ENCODE results near the gene ANAPC7. TPM values are rescaled to one million over a fixed set of nuclear protein-coding genes. Genes with fewer than 3 reads are reported as not detected.
"Not testable (repeated sequence)": the region's sequence is repeated elsewhere in the genome, so short reads cannot be mapped to it uniquely, and the experiment has no call there.

ANAPC7 gene, protein sequence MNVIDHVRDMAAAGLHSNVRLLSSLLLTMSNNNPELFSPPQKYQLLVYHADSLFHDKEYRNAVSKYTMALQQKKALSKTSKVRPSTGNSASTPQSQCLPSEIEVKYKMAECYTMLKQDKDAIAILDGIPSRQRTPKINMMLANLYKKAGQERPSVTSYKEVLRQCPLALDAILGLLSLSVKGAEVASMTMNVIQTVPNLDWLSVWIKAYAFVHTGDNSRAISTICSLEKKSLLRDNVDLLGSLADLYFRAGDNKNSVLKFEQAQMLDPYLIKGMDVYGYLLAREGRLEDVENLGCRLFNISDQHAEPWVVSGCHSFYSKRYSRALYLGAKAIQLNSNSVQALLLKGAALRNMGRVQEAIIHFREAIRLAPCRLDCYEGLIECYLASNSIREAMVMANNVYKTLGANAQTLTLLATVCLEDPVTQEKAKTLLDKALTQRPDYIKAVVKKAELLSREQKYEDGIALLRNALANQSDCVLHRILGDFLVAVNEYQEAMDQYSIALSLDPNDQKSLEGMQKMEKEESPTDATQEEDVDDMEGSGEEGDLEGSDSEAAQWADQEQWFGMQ
- total RNA-seq (2014; rRNA removed; shearing (Covaris generic)) = 50.5 and 61.0 TPM in 2 replicates

GRCh38 chr12:110403146-110403975 is at the start of gene ANAPC7:
TSS of gene ANAPC7 (minus strand) at chr12:110403708. CDS start at chr12:110403627, 81 bp downstream.
- in situ Hi-C loops (cut with HindIII; ENCODE audit: low sequenced_read_pairs) = no loop called here
- peak; percentile 92 for DNase-seq (ENCODE audit: low spot score)

- DNase-seq (ENCODE audit: low spot score) = no peak
- in situ Hi-C loops (cut with HindIII; ENCODE audit: low sequenced_read_pairs) = no loop called here
These were observed 47.8 kb upstream of the ANAPC7 start for GRCh38 chr12:110451263-110451662.

DNA sequence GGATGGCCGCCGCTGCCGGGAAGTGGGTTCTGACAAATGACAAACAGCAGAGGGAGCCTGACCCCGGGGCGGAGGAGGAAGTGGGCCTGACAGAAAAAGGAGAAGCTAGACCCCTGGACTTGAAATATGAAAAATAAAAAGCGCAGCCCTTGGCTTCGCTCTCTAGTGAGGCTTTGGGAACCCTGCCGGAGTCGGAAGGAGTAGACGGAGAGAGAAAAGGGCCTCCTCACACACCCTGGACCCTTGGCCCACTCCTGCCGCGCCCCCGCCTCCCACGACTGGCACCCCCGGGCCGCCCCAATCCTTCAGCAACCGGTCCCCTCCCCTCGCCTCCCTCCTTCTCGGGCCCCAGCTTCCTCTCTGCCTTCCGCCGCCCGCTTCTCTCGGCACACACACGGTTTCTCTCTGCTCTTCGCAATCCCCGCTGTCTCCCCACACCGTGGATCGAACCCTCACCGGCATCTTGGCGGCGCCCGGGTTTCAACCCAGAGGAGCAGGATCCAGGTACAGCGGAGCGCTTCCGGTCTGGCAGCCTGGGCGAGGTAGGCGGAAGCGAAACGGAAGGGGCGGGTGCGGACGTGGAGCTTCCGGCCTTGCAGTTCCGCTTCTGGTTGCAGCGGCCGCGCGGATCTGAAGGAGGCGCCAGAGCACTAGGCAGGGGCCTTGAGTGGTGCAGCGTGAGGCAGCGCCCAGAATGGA is 46.4 kb upstream of the ANAPC7 start, which contains the start of gene ARPC3:
TSS of gene ARPC3 (minus strand) at position 539 of the 699 bp plus-strand sequence. CDS start at position 462, 77 bp downstream.
- DNase-seq (ENCODE audit: low spot score) = peak; percentile 96
- in situ Hi-C loops (cut with HindIII; ENCODE audit: low sequenced_read_pairs) = no loop called here

DNA sequence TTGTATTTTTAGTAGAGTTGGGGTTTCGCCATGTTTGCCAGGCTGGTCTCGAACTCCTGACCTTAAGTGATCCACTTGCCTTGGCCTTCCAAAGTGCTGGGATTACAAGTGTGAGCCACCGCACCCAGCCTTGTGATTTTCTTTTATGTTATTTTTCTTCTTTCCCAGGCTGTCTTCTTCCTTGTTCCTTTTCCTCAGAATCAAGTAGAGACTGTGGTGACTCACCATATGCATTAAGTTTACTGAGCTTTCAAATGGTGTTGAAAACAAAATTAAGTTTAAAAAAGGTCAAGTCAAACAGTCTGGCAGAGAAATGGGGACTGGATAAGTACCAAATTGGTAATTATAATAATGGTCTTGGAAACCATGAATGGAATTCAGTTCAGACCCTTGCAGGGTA is 40.9 kb upstream of the ANAPC7 start:
- in situ Hi-C loops (cut with HindIII; ENCODE audit: low sequenced_read_pairs) = no loop called here
- DNase-seq (ENCODE audit: low spot score) = no peak

- in situ Hi-C loops (cut with HindIII; ENCODE audit: low sequenced_read_pairs) = no loop called here
- DNase-seq (ENCODE audit: low spot score) = no peak
These were observed 32.7 kb upstream of the ANAPC7 start for GRCh38 chr12:110436231-110436630.

DNA sequence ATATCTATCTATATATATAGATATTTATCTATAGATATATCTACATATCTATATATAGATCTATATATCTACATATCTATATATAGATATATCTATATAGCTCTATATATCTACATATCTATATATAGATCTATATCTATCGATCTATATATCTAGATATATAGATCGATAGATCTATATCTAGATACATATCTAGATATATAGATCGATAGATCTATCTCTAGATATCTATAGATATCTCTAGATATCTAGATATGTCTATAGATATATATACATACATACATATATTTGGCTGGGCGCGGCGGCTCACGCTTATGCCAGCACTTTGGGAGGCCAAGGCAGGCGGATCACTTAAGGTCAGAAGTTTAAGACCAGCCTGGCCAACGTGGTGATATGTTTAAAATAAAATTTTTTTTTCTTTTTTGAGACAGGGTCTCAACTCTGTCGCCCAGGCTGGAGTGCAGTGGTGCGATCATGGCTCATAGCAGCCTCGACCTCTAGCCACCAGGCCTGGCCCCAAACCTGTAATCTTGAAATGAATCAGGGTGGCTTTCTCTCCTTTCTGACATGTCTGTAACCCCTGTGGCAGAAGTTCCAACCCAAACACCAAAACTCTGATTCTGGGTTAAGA is 28.6 kb upstream of the ANAPC7 start:
- in situ Hi-C loops (cut with HindIII; ENCODE audit: low sequenced_read_pairs) = no loop called here
- no peak for DNase-seq (ENCODE audit: low spot score)

- in situ Hi-C loops (cut with HindIII; ENCODE audit: low sequenced_read_pairs); DNase-seq (ENCODE audit: low spot score): not testable (repeated sequence)
These were observed 26.2 kb upstream of the ANAPC7 start for GRCh38 chr12:110429676-110430075.

DNA sequence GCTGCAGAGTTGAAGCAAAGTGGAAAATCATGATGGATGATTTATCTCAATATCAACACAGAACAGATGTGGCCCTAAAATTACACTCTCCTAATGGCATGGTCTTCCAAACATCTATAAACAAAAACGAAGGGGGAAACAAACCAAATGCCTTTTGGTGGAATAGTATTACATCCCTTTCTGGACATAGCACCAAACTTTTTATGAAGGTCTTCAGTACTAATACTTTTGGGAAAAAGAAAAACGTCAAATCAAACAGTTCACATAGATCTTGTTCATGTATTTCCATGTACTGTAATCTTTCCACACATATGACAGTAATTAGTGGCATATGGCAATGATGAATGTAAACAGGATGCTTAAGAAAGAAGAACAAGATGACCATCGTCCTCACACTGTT is 22.9 kb upstream of the ANAPC7 start:
- DNase-seq (ENCODE audit: low spot score) = no peak
- in situ Hi-C loops (cut with HindIII; ENCODE audit: low sequenced_read_pairs) = no loop called here

GRCh38 chr12:110424237-110424636 is 20.7 kb upstream of the ANAPC7 start:
- no peak for DNase-seq (ENCODE audit: low spot score)
- in situ Hi-C loops (cut with HindIII; ENCODE audit: low sequenced_read_pairs) = no loop called here

GRCh38 chr12:110421701-110422100 is 18.2 kb upstream of the ANAPC7 start:
- in situ Hi-C loops (cut with HindIII; ENCODE audit: low sequenced_read_pairs) = no loop called here
- no peak for DNase-seq (ENCODE audit: low spot score)

- no peak for DNase-seq (ENCODE audit: low spot score)
- in situ Hi-C loops (cut with HindIII; ENCODE audit: low sequenced_read_pairs) = no loop called here
These were observed 17.7 kb upstream of the ANAPC7 start for GRCh38 chr12:110421159-110421661.

- in situ Hi-C loops (cut with HindIII; ENCODE audit: low sequenced_read_pairs); DNase-seq (ENCODE audit: low spot score): not testable (repeated sequence)
These were observed 17.1 kb upstream of the ANAPC7 start for GRCh38 chr12:110420644-110421043.

- in situ Hi-C loops (cut with HindIII; ENCODE audit: low sequenced_read_pairs); DNase-seq (ENCODE audit: low spot score): not testable (repeated sequence)
These were observed 13.6 kb upstream of the ANAPC7 start for GRCh38 chr12:110417113-110417512.

DNA sequence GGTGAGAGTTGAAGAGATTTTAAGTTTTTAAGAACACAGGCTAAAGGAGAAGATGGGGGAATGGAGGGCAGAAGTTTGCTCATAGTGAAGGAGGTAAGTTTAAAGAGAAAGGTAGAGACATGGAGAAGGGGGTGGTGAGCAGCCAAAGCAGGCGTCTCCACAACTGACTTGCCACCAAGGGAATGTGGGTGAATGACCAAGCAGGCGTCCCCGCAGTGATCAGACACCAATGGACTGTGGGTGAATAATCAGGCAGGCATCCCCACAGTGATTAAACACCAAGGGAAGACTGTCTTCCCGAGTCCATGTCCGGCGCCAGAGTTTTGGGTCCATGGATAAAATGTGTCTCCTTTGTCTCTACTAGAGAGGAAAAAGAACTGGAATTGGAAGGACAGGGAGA is 6.6 kb upstream of the ANAPC7 start:
- DNase-seq (ENCODE audit: low spot score); in situ Hi-C loops (cut with HindIII; ENCODE audit: low sequenced_read_pairs): not testable (repeated sequence)

GRCh38 chr12:110405126-110405662 is 1.7 kb upstream of the ANAPC7 start:
- DNase-seq (ENCODE audit: low spot score); in situ Hi-C loops (cut with HindIII; ENCODE audit: low sequenced_read_pairs): not testable (repeated sequence)

DNA sequence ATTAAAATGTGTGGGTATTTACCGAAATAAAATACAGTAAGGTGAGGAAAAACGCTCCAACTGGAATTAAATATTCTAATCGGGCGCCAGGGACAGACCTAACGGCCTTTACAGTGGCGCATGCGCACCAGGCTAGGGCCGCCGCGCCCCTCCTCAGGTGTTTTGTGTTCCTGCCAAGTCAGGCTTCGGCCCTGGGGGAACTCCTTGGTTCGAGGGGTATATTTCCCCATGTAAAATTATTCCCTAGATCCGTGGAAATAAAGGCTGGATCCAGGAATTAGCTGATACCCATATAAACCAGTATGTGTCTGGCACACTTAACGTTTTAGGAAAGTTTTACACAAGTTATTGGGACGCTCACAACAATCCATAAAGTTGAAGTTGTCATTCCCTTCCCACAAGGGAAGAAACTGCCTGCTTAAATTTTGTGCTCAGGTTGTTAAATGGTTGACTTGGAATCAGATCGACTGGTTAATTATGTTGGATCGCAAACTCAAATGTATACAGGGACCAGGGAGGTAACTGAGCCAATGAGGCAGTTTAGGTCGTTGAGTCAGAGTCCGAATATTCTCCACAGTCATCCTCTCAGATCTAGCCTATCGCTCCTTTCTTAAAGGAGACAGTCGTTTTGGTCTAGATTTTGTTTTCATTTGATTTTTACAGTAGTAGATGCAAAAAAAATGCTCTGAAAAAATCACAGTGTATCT is 621 bp upstream of the ANAPC7 start:
- in situ Hi-C loops (cut with HindIII; ENCODE audit: low sequenced_read_pairs) = no loop called here
- peak; percentile 78 for DNase-seq (ENCODE audit: low spot score)

- in situ Hi-C loops (cut with HindIII; ENCODE audit: low sequenced_read_pairs) = loop anchor here (10.0 kb wide), 1 partner anchor 98 kb away; the partner anchor contains the start of gene ATP2A2
- DNase-seq (ENCODE audit: low spot score) = no peak
These were observed 20.8 kb downstream of the ANAPC7 start for GRCh38 chr12:110382683-110383082.
